ENCODE data around the gene PSENEN. TPM values are rescaled to one million over a fixed set of nuclear protein-coding genes. Genes with fewer than 3 reads are reported as not detected.
"Not testable (repeated sequence)": the region's sequence is repeated elsewhere in the genome, so short reads cannot be mapped to it uniquely, and the experiment has no call there.

Gene PSENEN
- total and polyA plus RNA-seq, 4 donors, result 32.4 to 59.2 (median 35.0) TPM

GRCh38 chr19:35789978-35790944 is 44.8 kb downstream of the PSENEN start:
- 82% methylated on average over 19 of the region's 19 CpGs for WGBS, 2 donors
- H3K27ac ChIP-seq (ENCODE audit: low read depth in 1 of 2, low read length in 2 of 2), result no peak overlapping the region
- DNase-seq (no peak), ATAC-seq (ENCODE audit: low FRiP score) (no peak)
- H3K27me3 ChIP-seq (ENCODE audit: control insufficient read depth in 1 of 2, insufficient read depth in 2 of 2, low read length in 1 of 2), result no peaks in the 10 kb centered on the region
- no peaks in the 10 kb centered on the region for H3K4me1 ChIP-seq (ENCODE audit: control insufficient read depth in 1 of 2, insufficient read depth in 2 of 2, low read length in 2 of 2)
- H3K9me3 ChIP-seq (ENCODE audit: control insufficient read depth, low read length), result no peaks in the 10 kb centered on the region
- intact Hi-C loops (cut with DNase I), result no loop called here
- no peak overlapping the region for H3K4me3 ChIP-seq (ENCODE audit: low read length in 2 of 2)
- no peaks in the 10 kb centered on the region for H3K36me3 ChIP-seq (ENCODE audit: control insufficient read depth in 1 of 2, insufficient read depth in 2 of 2, low read length in 1 of 2)

GRCh38 chr19:35790981-35791813 is 45.7 kb downstream of the PSENEN start:
- H3K27me3 ChIP-seq (ENCODE audit: control insufficient read depth in 1 of 2, insufficient read depth in 2 of 2, low read length in 1 of 2), result no peaks in the 10 kb centered on the region
- no peaks in the 10 kb centered on the region for H3K9me3 ChIP-seq (ENCODE audit: control insufficient read depth, low read length)
- intact Hi-C loops (cut with DNase I), result no loop called here
- no peak overlapping the region for H3K4me3 ChIP-seq (ENCODE audit: low read length in 2 of 2)
- H3K27ac ChIP-seq (ENCODE audit: low read depth in 1 of 2, low read length in 2 of 2), result no peak overlapping the region
- no peaks in the 10 kb centered on the region for H3K4me1 ChIP-seq (ENCODE audit: control insufficient read depth in 1 of 2, insufficient read depth in 2 of 2, low read length in 2 of 2)
- ATAC-seq (ENCODE audit: low FRiP score) (no peak), DNase-seq (no peak)
- no peaks in the 10 kb centered on the region for H3K36me3 ChIP-seq (ENCODE audit: control insufficient read depth in 1 of 2, insufficient read depth in 2 of 2, low read length in 1 of 2)
- 61% methylated on average over 20 of the region's 20 CpGs for whole genome bisulfite sequencing, 2 donors

DNA sequence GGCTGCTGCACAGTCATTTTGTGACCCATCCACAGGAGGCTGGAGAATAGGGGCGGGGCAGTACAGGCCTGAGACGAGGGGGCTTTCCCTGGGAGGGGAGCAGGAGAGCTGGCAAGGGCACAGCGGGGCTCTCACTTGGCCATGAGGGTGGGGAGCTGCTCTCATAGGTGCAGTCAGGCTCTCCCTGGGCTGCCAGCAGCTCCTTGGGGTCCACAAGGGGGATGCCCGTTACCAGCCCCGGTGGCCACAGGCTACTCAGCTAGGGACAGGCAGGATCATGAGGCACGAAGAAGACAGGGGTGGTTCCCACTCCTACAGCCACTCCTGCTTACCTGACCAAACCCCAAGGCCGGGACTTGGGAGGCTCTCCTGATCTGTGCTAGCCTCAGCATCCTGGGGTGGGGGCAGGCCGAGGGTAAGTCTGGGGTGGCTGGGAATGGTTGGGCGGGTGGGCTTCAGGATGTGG is 46.4 kb downstream of the PSENEN start:
- Histone ChIP-seq H3K4me3 (ENCODE audit: low read length in 2 of 2) (no peak overlapping the region), H3K36me3 (ENCODE audit: control insufficient read depth in 1 of 2, insufficient read depth in 2 of 2, low read length in 1 of 2) (no peaks in the 10 kb centered on the region), H3K9me3 (ENCODE audit: control insufficient read depth, low read length) (no peaks in the 10 kb centered on the region), H3K27me3 (ENCODE audit: control insufficient read depth in 1 of 2, insufficient read depth in 2 of 2, low read length in 1 of 2) (no peaks in the 10 kb centered on the region), H3K4me1 (ENCODE audit: control insufficient read depth in 1 of 2, insufficient read depth in 2 of 2, low read length in 2 of 2) (no peaks in the 10 kb centered on the region), H3K27ac (ENCODE audit: low read depth in 1 of 2, low read length in 2 of 2) (no peak overlapping the region)
- DNase-seq (no peak), ATAC-seq (ENCODE audit: low FRiP score) (no peak)
- intact Hi-C loops (cut with DNase I), result no loop called here
- WGBS, 2 donors, result 87 to 88% methylated on average over 9 of the region's 9 CpGs

DNA sequence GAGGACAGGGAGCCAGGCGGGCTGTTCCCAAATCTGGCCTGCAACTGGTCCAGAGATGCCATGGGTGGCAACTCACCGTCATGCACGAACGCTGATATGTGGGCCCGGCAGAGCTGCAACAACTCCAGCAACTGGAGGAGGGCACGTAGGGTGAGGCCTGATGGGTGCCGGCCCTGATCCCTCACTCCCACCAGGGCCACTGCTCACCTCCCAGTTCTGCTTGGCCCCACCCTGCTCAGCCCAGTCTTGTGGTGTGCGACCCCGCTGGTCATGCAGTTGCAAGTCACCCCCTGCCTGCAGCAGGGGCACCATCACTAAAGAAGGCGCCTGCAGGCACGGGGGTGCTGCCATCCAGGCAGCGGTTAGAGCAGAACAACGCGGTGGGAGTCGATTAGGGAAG is 46.9 kb downstream of the PSENEN start:
- H3K4me3 ChIP-seq (ENCODE audit: low read length in 2 of 2), result no peak overlapping the region
- ATAC-seq (ENCODE audit: low FRiP score) (no peak), DNase-seq (no peak)
- intact Hi-C loops (cut with DNase I), result no loop called here
- H3K27me3 ChIP-seq (ENCODE audit: control insufficient read depth in 1 of 2, insufficient read depth in 2 of 2, low read length in 1 of 2), result no peaks in the 10 kb centered on the region
- H3K4me1 ChIP-seq (ENCODE audit: control insufficient read depth in 1 of 2, insufficient read depth in 2 of 2, low read length in 2 of 2), result no peaks in the 10 kb centered on the region
- no peaks in the 10 kb centered on the region for H3K36me3 ChIP-seq (ENCODE audit: control insufficient read depth in 1 of 2, insufficient read depth in 2 of 2, low read length in 1 of 2)
- no peak overlapping the region for H3K27ac ChIP-seq (ENCODE audit: low read depth in 1 of 2, low read length in 2 of 2)
- WGBS, 2 donors, result 82 to 86% methylated on average over 15 of the region's 15 CpGs
- H3K9me3 ChIP-seq (ENCODE audit: control insufficient read depth, low read length), result no peaks in the 10 kb centered on the region

- DNase-seq (no peak), ATAC-seq (ENCODE audit: low FRiP score) (no peak)
- H3K27me3 ChIP-seq (ENCODE audit: control insufficient read depth in 1 of 2, insufficient read depth in 2 of 2, low read length in 1 of 2), result no peaks in the 10 kb centered on the region
- no peaks in the 10 kb centered on the region for H3K4me1 ChIP-seq (ENCODE audit: control insufficient read depth in 1 of 2, insufficient read depth in 2 of 2, low read length in 2 of 2)
- no peaks in the 10 kb centered on the region for H3K9me3 ChIP-seq (ENCODE audit: control insufficient read depth, low read length)
- no peaks in the 10 kb centered on the region for H3K36me3 ChIP-seq (ENCODE audit: control insufficient read depth in 1 of 2, insufficient read depth in 2 of 2, low read length in 1 of 2)
- WGBS, 2 donors, result 68 to 70% methylated on average over 5 to 8 of the region's 8 CpGs
- H3K27ac ChIP-seq (ENCODE audit: low read depth in 1 of 2, low read length in 2 of 2), result no peak overlapping the region
- no peak overlapping the region for H3K4me3 ChIP-seq (ENCODE audit: low read length in 2 of 2)
- intact Hi-C loops (cut with DNase I), result no loop called here
Observed at GRCh38 chr19:35792888-35793287, 47.4 kb downstream of the PSENEN start.

DNA sequence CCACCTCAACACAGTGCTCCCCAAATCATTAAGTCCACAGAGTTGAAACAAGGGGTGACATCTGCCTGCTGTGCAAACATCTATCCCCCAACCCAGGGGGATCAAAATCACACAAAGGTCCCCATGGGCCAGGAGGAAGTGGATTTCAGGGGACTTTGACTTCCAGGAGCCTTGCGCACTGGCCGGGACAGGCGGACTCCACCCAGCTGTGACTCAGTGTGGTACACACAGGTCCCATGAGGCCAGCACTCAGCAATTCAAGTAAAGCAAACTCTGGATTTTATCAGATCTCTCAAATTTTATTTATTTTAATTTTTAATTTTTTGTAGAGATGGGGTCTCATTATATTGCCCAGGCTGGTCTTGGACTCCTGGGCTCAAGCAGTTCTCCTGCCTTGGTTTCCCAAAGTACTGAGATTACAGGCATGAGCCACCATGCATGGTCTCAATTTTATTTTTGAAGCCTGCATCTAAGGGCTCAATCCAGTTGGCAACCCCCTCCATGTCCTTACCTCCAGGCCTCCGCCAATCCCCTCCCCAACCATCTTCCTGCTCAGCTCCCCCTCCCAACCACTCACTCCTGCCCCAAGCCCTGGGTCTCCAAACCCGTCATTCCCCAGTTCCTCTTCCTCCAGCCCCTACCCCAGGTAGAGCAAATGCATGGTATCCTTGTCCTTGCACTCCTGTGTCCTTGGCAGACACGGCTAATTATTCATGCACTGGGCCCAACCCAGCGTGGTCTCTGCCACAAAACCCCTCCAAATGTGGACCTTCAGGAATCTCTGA is 48.1 kb downstream of the PSENEN start:
- no peaks in the 10 kb centered on the region for H3K4me1 ChIP-seq (ENCODE audit: control insufficient read depth in 1 of 2, insufficient read depth in 2 of 2, low read length in 2 of 2)
- no peaks in the 10 kb centered on the region for H3K27me3 ChIP-seq (ENCODE audit: control insufficient read depth in 1 of 2, insufficient read depth in 2 of 2, low read length in 1 of 2)
- no peak overlapping the region for H3K4me3 ChIP-seq (ENCODE audit: low read length in 2 of 2)
- WGBS, 2 donors, result 69% methylated on average over 7 of the region's 7 CpGs
- ATAC-seq (ENCODE audit: low FRiP score) (no peak), DNase-seq (no peak)
- no peaks in the 10 kb centered on the region for H3K9me3 ChIP-seq (ENCODE audit: control insufficient read depth, low read length)
- H3K27ac ChIP-seq (ENCODE audit: low read depth in 1 of 2, low read length in 2 of 2), result no peak overlapping the region
- intact Hi-C loops (cut with DNase I), result no loop called here
- no peaks in the 10 kb centered on the region for H3K36me3 ChIP-seq (ENCODE audit: control insufficient read depth in 1 of 2, insufficient read depth in 2 of 2, low read length in 1 of 2)

GRCh38 chr19:35795564-35795963 is 50.1 kb downstream of the PSENEN start:
- WGBS, 2 donors, result 92% methylated on average over 1 of the region's 1 CpG
- ATAC-seq (ENCODE audit: low FRiP score); H3K27ac ChIP-seq (ENCODE audit: low read depth in 1 of 2, low read length in 2 of 2); H3K36me3 ChIP-seq (ENCODE audit: control insufficient read depth in 1 of 2, insufficient read depth in 2 of 2, low read length in 1 of 2); H3K27me3 ChIP-seq (ENCODE audit: control insufficient read depth in 1 of 2, insufficient read depth in 2 of 2, low read length in 1 of 2); H3K4me1 ChIP-seq (ENCODE audit: control insufficient read depth in 1 of 2, insufficient read depth in 2 of 2, low read length in 2 of 2); H3K9me3 ChIP-seq (ENCODE audit: control insufficient read depth, low read length); intact Hi-C loops (cut with DNase I); H3K4me3 ChIP-seq (ENCODE audit: low read length in 2 of 2); DNase-seq: not testable (repeated sequence)
